ENCODE results near the gene ZNF574.
"Not testable (repeated sequence)": the region's sequence is repeated elsewhere in the genome, so short reads cannot be mapped to it uniquely, and the experiment has no call there.

ZNF574 gene, protein sequence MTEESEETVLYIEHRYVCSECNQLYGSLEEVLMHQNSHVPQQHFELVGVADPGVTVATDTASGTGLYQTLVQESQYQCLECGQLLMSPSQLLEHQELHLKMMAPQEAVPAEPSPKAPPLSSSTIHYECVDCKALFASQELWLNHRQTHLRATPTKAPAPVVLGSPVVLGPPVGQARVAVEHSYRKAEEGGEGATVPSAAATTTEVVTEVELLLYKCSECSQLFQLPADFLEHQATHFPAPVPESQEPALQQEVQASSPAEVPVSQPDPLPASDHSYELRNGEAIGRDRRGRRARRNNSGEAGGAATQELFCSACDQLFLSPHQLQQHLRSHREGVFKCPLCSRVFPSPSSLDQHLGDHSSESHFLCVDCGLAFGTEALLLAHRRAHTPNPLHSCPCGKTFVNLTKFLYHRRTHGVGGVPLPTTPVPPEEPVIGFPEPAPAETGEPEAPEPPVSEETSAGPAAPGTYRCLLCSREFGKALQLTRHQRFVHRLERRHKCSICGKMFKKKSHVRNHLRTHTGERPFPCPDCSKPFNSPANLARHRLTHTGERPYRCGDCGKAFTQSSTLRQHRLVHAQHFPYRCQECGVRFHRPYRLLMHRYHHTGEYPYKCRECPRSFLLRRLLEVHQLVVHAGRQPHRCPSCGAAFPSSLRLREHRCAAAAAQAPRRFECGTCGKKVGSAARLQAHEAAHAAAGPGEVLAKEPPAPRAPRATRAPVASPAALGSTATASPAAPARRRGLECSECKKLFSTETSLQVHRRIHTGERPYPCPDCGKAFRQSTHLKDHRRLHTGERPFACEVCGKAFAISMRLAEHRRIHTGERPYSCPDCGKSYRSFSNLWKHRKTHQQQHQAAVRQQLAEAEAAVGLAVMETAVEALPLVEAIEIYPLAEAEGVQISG

DNA sequence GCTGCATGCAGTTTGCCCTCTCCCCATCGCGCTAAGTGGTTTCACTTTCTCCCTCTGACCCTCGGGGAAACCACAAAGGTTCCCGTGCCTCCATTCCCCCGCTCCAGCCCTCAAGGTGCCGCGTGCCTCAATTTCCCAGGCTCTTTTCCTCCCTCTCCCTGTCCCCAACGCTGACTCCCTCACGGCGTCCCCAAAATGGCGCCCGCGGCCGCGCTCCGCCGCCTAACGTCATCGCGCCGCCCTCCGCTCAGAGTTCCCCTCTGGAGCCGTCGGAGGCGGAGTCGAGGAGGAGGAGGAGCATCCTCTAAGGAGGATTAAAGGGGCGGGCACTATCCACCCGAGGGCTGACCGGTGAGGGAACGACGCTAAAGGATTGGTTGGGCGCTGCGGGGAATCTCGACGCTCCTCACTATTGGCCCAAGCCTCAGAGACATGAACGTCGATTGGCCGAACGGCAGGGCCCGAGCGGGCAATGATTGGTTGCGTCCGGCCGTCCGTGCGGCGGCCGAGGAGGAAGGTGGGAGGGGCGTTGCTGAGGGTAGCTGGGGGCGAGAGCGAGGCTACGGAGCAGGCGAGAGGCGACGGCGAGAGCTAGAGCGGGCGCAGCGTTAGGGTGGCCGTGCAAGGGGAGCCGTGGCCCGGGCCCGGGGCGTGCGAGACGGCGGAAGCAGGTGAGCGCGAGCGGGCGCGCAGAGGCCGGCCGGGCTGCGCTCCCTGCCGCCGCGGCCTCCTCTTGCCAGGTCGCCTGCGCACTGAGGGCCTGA, at the start of gene ZNF574:
Gene ZNF574 (plus strand): TSS at position 551 of the 764 bp plus-strand sequence. CDS start 2,441 bp downstream, outside the sequence.
- DNase-seq (peak; percentile 98), ATAC-seq (peak; percentile 98)

DNA sequence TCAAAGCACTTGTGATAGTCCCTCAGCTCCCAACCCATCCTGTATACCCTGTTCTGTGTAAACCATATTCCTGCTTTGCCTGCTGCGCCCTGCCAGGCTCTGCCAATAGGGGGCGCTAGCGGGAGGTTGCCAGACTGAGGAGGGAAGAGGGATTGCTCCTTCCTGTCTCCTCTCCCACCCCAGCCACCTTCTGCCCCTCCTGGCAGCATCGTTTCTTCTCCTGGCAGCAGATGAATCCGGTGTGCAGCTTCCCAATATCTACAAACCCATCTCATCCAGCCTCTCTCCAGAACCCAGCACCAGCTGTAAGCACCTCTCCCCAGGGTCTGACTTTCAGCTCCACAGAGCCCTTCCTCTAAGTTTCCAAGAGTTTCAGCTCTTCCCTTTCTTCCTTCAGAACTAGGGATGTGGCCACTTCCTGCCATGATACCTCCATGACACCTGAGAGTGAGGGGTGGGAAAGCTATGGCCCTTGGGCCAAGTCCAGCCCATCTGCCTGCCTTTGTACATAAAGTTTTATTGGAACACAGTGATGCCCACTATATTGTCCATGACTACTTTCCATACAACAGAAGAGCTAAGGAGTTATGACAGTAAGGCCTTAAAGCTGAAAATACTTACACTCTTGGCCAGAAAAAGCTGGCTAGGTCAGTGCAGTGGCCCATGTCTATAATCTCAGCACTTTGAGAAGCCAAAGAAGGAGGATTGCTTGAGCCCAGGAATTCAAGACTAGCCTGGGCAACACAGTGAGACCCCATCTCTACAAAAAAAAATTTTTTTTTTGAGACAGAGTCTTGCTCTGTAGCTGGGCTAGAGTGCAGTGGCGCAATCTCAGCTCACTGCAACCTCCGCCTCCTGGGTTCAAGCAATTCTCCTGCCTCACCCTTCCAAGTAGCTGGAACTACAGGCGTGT, 47.4 kb upstream of the ZNF574 start:
- ATAC-seq (no peak), DNase-seq (peak; percentile 66)

DNA sequence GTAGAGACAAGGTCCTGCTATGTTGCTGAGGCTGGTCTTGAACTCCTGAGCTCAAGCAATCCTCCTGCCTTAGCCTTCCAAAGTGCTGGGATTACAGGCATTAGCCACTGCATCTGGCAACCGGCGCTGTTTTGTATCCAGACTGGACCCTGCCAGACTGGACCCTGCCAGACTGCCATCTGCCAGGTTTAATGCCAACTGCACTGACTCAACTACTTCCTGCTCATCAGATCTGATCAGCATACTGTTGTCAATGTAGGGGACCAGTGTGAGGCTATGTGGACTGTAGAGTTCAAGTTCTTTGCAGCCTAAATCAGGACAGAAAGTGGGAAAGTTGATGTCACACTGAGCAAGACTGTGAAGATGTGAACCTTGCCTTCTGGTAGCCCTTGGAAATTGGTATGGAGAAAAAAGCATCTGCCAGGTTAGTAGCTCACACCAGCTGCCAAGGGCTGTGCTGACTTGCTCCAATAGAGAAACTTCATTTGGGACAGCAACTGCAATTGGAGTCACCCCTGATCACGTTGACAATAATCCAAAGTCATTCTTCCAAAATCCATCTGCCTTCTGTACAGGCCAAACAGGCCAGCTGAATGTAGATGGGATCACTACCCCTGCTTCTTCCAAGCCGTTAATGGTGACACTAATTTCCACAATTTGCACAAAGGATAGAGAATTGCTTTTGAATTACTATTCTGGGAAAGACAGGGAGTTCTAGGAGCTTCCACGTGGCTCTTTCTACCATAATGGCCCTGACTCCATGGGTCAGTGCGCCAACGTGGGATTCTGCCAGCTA, 45.1 kb upstream of the ZNF574 start:
- no peak for DNase-seq
- no peak for ATAC-seq

DNA sequence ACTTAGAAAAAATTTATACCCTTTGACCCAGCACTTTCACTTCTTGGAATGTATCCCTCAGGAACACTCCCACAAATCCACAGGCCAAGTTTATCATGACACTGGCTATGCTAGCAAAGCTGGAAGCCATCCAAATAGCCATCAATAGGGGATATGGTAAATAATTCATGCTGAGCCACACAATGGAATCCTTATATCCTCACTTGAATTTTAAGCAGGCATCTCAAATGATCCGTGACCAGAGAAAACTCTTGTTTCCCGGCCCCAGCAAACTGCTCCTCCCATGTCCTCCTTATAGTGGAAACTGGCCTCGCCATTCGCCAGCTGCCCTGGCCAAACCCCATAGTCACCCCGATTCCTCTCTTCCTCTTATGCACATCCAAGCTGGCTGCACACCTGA, 43.5 kb upstream of the ZNF574 start:
- ATAC-seq: no peak
- DNase-seq: no peak

DNA sequence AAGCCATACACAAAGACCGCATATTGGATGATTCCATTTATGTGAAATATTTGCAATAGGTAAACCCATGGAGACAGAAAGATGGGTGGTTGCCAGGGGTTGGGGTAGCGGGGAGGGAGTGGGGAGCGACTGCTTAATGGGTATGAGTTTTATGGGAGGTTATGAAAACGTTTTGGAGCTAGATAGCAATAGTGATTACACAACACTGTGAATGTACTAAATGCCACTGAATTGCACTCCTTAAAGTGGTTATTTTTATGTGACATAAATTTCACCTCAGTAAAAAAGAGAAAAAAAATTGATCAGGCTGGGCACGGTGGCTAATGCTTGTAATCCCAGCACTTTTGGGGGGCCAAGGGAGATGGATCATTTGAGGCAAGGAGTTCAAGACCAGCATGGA, 42.6 kb upstream of the ZNF574 start:
- ATAC-seq: no peak

DNA sequence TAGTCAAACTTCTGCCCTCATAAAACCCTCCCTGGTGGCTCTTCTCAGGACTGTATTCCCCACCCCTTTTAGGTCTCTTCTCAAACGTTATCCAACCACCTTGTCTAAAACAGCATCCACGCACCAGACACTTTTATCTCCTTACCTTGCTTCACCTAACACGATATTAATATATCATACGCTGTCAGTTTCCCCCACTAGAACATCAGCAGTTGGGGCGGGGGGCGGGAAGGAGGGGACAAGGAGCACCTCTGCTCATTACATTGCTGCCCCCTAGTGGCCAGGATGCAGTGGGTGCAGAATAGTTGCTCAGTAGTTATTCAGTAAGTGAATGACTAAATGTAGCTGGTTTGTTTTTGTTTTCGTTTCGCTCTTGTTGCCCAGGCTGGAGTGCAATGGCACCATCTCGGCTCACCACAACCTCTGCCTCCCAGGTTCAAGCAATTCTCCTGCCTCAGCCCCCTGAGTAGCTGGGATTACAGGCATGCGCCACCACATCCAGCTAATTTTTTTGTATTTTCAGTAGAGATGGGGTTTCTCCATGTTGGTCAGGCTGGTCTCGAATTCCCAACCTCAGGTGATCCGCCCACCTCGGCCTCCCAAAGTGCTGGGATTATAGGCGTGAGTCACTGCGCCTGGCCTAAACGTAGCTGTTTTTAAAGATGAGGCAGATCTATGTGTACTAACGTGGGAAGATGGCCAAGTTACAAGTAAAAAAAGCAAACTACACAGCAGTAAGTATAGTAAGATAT, 41.1 kb upstream of the ZNF574 start:
- peak; percentile 90 for ATAC-seq
- DNase-seq: peak; percentile 75

More for the DNA sequence above, 42.6 kb upstream of the ZNF574 start:
- no peak for DNase-seq

DNA sequence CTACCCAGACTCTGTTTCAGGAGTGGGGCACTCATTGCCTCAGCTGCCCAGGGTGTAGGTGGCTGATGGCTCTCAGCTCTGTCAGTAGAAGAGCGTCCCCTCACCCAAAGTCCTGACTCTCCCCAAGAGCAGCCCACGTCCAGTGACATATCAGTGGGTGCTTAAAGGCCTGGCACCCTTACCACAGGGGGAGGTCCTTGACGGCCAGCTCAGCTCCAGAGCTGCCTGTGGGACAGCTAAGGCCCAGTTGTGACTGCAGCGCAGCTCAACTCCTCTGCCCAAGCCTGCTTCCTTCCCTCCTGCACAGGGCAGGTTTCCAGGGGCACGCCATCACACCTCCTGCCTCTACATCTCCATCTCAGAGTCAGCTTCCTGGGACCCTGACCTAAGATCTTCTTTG, 38.3 kb upstream of the ZNF574 start:
- DNase-seq (no peak), ATAC-seq (no peak)

DNA sequence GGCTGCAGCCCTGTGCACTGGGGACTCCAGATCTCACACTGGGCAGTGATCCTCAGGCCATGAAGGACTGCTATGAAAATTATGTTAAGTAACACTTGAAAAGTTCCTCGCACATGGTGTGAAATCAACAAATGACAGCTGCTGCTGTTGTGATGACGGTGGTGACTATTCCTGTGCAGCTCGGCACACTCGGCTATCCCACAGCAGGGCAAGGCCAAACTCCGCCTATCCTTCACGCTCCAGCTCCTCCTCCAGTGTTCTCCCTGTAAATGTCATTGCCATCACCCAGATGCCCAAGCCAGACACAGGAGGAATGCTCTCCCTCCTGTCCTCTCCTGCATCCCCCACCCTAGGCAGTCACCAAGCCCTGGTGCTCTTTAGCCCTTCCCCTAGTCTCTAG, 37.3 kb upstream of the ZNF574 start:
- DNase-seq (no peak), ATAC-seq (no peak)

DNA sequence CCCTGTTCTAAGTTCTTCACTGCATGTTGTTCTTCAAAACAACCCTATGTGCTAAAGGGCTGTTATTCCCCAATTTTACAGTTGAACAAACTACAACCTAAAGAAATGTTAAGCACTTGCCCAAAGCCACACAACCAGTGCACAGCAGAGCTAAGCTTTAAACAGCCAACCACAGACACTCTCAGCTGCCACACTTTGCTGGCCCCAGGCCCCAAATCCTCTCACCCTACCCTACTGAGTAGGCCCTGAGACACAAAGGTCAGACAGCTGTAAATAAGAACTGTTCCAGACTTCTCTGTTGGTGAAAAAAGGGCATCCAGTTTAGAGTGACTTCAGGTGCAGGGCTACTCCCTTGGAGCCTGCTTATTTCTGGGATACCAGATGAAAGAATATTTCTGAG, 35.9 kb upstream of the ZNF574 start:
- no peak for DNase-seq
- ATAC-seq: no peak

DNA sequence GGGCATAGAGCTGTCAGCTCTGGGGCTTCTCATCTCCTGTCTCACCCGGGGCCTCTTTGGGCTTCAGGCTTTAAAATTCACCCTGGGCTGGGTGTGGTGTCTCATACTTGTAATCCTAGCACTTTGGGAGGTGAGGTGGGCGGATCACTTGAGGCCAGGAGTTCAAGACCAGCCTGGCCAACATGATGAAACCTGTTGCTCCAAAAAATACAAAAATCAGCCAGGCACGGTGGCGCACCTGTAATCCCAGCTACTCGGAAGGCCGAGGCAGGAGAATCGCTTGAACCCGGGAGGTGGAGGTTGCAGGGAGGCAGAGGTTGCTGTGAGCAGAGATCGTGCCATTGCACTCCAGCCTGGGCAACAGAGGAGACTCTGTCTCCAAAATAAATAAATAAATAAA, 35.5 kb upstream of the ZNF574 start:
- ATAC-seq, DNase-seq: not testable (repeated sequence)

DNA sequence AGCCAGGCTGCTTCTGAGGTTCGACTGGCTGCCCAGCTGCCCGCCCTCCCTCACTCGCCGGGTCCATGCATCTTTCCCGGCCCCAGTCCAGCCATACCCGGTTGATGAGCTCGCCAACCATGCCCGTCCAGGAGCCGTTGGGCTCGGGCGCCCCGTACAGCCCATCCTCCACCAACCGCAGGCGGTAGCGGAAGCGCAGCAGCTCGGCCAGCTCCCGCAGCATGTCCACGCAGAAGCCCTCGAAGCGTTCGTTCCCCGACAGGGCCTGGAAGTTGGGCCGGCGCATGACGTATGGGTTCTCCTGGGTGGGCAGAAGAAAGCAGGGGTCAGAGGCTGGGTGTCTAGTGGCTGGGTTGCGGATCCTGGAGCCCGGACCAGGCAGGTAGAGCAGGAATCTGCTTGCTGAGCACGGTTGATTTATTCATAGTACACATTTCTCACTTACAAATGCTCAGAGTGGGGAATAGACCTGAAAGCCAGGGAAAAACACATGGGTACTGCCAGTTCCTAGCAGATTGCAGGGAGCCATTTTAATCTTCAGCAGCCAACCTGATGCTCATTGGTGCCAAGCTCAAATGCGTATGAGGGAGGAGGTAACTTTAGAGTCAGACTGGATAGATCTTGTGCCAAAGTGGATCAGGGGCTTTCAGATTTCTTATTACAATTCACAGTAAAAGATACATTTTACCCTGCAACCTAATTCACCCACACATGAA, 33.4 kb upstream of the ZNF574 start:
- no peak for DNase-seq
- no peak for ATAC-seq

DNA sequence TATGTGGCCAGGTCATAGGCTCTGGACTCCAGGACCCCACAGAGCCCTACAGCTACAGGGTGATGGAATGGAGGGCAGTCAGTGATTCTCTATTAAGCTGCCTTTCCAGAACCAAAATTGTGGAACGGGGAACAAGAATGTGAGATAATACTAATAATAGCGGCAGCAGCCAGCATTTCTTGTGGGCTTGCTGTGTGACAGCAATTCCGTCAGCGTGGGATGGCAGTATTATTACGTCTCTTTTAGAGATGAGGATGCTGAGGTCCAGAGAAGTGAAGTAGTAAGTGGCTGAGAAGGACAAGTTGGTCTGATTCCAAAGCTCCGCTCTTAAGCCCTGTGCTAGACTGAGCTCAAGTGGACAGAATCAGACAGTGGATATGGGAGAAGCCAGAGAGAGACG, 30.4 kb upstream of the ZNF574 start:
- no peak for DNase-seq
- ATAC-seq: no peak

DNA sequence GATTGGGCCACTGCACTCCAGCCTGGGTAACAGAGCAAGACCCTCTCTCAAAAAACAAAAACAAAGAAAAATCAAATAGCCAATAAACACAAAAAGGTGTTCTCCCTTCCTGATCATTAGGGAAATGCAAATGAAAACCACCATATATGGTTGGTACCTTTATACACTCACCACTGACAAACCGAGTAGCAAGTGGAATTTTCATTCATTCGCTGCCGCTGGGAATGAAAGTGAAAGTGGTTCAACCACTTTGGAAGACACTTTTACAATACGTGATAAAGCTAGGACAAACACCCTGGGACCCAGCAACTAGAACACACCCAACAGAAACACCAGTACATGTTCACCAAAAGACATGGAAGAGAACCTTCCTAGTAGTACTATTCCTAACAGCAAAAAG, 27.0 kb upstream of the ZNF574 start:
- DNase-seq (no peak), ATAC-seq (no peak)

DNA sequence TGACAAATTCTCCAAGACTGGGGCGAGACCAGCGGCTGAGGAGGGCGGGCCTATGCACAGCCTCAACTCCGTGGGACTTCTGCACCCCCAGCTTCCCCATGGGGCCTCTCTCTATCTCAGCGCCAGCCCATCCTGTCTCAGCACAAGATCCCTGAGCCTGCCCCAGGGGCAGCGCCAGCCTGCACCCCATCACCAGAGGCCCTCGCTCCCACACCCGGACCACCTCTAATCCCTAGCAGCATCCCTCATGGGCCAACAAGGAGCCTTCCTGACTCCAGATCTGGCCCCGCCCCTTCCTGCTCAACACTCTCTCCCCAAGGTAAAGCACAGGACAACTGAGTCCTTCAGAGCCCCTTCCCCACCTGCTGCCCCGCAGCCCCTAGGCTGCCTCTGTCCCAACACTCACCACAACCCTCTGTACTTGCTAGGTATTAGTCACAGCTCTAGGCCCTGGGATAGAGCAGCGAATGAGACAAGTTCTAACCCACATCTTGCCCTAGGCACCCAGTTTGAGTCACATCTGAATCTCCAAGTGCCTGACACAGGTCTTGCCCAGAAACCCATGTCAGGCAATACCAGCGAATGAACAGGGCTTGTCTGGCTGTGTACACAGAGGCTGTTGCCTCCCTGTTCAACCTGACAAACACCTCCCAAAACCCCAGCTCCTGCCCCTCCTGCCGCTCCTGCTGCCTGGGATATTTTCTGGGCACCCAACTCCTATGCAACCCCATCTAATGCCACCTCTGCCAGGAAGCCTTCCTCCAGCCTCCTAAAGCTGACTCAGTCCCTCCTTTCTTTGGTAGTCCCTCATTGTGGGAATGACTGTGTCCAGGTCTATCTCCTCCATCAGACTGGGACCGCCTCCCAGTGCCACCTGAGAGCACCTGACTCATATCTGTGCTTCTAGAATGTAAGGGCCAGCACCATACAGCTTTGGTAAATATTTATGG, 24.5 kb upstream of the ZNF574 start:
- DNase-seq: peak; percentile 32
- peak; percentile 93 for ATAC-seq

DNA sequence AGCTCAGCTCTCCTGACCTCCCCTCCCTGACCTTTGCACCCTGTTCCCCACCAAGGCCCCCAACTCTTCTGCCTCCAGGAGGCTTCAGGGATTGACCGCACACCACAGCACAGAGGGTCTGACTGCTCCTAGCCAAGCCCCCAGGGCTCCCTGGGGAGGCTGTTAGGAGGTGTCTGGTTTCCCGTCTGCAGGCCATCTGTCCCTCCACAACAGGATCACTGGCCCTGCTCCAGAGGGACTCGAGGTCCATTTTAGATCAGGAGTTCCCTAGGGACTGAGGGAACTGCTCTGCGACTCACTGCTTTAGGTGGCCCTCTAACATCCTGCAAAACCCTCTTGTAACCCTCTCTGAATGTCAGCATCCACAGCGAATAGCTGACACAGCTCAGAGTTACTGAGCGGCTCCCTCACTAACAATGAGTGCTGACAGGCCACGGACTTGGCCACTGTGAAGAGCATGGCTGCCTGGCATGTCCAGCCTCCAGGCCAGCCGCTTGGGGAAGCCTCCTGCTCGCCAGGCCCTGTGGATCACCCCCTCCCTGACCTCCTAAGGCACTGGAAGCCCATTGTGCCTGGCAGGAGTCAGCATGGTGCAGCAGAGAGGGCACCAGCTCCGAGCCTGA, 23.6 kb upstream of the ZNF574 start:
- ATAC-seq: no peak

DNA sequence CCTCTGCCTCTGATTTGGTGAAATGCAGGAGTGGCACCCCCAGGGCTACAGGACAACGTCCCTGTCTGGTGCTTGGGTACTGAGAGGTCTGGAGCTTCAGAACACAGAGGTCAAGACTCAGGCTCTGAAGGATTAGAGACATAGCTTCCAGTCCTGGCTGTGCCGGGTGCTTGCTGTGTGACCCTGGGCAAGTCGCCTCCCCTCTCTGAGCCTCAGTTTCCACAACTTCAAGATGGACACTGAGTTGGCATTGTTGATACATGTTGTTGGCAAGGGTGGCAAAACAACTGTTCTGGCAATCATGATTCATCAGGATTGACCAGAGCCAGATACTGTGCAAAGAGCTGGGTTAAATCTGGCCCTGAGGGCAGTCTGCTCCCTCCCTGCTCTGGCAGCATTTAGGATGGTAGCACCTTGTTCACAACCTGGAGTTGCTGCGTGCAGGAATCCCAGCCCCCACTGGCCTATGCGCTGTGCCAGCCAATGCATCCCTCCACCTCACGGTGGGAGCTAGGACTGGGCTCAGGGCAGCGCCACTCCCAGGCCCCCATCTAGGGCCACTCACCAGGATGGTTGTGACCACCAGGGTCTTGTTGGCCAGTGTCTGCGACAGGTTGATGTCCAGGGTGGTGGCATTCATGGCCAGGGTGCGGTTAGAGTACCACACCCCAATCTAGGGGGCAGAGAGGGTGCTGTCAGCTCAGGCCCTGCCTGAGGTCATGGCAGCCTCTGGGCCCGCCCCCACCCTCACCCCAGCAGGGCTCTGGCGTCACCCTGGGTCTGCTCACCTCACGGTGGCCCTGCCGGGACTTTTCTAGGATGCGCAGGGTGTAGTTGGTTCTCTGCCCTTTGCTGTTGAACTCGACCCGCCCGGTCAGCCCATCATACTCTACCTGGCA, 22.7 kb upstream of the ZNF574 start:
- ATAC-seq (no peak), DNase-seq (no peak)

More for the DNA sequence above, 23.6 kb upstream of the ZNF574 start:
- no peak for DNase-seq

Data from stimulated activated naive CD8-positive, alpha-beta T cell treated with anti-CD3 and anti-CD28 coated beads, Interleukin-15, Interleukin-2, amounts not matched to agents 100 U/mL and 50 U/mL, for 24 hours (primary cell).